ENCODE data around the gene NIT1. TPM values are rescaled to one million over a fixed set of nuclear protein-coding genes. Genes with fewer than 3 reads are reported as not detected.

The NIT1 gene
- total and polyA plus RNA-seq, 10 of the 15 experiments (the other 5 are each of a cell fraction or from before 2014, with no cell fraction given): 19.2 to 54.4 (median 28.3) TPM

DNA sequence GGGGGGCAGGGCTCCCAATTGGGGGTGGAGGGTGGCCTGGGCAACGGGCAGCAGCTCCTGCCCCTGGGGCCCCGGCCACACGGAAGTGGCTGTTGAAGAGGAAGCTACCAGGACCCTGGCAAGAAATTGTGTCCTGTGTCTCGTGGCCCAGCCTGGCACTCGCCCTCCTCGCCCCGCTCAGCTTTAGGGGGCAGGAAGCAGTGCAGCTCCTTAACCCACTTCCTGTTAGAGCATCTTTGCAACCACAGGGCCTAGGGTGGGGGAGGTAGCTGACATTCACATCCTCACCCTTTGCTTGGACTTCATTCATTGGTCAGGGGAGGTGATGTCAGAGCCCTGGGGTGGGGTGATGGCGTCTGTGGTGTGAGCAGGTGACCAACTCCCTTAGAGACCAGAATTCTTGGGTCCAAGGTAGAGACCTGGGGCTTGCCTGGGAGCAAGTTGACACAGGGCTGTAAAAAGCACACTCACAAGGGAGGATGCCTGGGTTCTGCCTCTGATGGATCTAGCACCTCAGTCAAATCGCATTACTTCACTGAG lies 48.1 kb upstream of the NIT1 start, which contains the start of gene ARHGAP30 (continued):
- TF ChIP-seq, protein P1, sequence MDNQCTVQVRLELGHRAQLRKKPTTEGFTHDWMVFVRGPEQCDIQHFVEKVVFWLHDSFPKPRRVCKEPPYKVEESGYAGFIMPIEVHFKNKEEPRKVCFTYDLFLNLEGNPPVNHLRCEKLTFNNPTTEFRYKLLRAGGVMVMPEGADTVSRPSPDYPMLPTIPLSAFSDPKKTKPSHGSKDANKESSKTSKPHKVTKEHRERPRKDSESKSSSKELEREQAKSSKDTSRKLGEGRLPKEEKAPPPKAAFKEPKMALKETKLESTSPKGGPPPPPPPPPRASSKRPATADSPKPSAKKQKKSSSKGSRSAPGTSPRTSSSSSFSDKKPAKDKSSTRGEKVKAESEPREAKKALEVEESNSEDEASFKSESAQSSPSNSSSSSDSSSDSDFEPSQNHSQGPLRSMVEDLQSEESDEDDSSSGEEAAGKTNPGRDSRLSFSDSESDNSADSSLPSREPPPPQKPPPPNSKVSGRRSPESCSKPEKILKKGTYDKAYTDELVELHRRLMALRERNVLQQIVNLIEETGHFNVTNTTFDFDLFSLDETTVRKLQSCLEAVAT (IDR thresholded peaks at IDR 0.05): peak; percentile 18; the same call in 1 of the 2 replicates
- TF ChIP-seq SP1 (IDR thresholded peaks at IDR 0.05; ENCODE audit: low read depth, low read length) (peak; percentile 71), SRF (IDR thresholded peaks at IDR 0.05; ENCODE audit: low read depth in 2 of 2, low read length in 2 of 2) (peak in 1 of 2 experiments; percentile 43; a peak in 1 of 4 replicates), CHD2 (IDR thresholded peaks at IDR 0.05; ENCODE audit: borderline replicate concordance, low read depth, low read length) (peak; percentile 88), POLR2AphosphoS2 (IDR thresholded peaks at IDR 0.05; ENCODE audit: low read depth, low read length) (0 out of 2 replicates have a peak, but pooled peaks have one; percentile 40), JUNB (IDR thresholded peaks at IDR 0.05) (no peak), ZSCAN29 (IDR thresholded peaks at IDR 0.05) (no peak), ETV6 (conservative IDR thresholded peaks at IDR 0.05 in 1 of 2, IDR thresholded peaks at IDR 0.05 in 1 of 2; ENCODE audit: borderline replicate concordance in 1 of 2, low read depth in 1 of 2) (peak in 1 of 2 experiments; percentile 87; a peak in 2 of 4 replicates), CBX3 (IDR thresholded peaks at IDR 0.05; ENCODE audit: borderline replicate concordance, low read depth) (no peak), IKZF1 (conservative IDR thresholded peaks at IDR 0.05) (peak; percentile 91), MEF2B (IDR thresholded peaks at IDR 0.05; ENCODE audit: partially characterized antibody, poor library complexity, severe bottlenecking) (peak; percentile 67)
- TF ChIP-seq, protein P2, sequence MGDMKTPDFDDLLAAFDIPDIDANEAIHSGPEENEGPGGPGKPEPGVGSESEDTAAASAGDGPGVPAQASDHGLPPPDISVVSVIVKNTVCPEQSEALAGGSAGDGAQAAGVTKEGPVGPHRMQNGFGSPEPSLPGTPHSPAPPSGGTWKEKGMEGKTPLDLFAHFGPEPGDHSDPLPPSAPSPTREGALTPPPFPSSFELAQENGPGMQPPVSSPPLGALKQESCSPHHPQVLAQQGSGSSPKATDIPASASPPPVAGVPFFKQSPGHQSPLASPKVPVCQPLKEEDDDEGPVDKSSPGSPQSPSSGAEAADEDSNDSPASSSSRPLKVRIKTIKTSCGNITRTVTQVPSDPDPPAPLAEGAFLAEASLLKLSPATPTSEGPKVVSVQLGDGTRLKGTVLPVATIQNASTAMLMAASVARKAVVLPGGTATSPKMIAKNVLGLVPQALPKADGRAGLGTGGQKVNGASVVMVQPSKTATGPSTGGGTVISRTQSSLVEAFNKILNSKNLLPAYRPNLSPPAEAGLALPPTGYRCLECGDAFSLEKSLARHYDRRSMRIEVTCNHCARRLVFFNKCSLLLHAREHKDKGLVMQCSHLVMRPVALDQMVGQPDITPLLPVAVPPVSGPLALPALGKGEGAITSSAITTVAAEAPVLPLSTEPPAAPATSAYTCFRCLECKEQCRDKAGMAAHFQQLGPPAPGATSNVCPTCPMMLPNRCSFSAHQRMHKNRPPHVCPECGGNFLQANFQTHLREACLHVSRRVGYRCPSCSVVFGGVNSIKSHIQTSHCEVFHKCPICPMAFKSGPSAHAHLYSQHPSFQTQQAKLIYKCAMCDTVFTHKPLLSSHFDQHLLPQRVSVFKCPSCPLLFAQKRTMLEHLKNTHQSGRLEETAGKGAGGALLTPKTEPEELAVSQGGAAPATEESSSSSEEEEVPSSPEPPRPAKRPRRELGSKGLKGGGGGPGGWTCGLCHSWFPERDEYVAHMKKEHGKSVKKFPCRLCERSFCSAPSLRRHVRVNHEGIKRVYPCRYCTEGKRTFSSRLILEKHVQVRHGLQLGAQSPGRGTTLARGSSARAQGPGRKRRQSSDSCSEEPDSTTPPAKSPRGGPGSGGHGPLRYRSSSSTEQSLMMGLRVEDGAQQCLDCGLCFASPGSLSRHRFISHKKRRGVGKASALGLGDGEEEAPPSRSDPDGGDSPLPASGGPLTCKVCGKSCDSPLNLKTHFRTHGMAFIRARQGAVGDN (IDR thresholded peaks at IDR 0.05): peak; percentile 90
- TF ChIP-seq, protein P3, sequence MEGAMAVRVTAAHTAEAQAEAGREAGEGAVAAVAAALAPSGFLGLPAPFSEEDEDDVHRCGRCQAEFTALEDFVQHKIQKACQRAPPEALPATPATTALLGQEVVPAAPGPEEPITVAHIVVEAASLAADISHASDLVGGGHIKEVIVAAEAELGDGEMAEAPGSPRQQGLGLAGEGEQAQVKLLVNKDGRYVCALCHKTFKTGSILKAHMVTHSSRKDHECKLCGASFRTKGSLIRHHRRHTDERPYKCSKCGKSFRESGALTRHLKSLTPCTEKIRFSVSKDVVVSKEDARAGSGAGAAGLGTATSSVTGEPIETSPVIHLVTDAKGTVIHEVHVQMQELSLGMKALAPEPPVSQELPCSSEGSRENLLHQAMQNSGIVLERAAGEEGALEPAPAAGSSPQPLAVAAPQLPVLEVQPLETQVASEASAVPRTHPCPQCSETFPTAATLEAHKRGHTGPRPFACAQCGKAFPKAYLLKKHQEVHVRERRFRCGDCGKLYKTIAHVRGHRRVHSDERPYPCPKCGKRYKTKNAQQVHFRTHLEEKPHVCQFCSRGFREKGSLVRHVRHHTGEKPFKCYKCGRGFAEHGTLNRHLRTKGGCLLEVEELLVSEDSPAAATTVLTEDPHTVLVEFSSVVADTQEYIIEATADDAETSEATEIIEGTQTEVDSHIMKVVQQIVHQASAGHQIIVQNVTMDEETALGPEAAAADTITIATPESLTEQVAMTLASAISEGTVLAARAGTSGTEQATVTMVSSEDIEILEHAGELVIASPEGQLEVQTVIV (IDR thresholded peaks at IDR 0.05; ENCODE audit: borderline replicate concordance, partially characterized antibody): peak; percentile 56
- TF ChIP-seq, protein P4, sequence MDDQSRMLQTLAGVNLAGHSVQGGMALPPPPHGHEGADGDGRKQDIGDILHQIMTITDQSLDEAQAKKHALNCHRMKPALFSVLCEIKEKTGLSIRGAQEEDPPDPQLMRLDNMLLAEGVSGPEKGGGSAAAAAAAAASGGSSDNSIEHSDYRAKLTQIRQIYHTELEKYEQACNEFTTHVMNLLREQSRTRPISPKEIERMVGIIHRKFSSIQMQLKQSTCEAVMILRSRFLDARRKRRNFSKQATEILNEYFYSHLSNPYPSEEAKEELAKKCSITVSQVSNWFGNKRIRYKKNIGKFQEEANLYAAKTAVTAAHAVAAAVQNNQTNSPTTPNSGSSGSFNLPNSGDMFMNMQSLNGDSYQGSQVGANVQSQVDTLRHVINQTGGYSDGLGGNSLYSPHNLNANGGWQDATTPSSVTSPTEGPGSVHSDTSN (IDR thresholded peaks at IDR 0.05; ENCODE audit: insufficient replicate concordance, low read depth, low read length): peak; percentile 33
- TF ChIP-seq, protein P5, sequence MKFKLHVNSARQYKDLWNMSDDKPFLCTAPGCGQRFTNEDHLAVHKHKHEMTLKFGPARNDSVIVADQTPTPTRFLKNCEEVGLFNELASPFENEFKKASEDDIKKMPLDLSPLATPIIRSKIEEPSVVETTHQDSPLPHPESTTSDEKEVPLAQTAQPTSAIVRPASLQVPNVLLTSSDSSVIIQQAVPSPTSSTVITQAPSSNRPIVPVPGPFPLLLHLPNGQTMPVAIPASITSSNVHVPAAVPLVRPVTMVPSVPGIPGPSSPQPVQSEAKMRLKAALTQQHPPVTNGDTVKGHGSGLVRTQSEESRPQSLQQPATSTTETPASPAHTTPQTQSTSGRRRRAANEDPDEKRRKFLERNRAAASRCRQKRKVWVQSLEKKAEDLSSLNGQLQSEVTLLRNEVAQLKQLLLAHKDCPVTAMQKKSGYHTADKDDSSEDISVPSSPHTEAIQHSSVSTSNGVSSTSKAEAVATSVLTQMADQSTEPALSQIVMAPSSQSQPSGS (IDR thresholded peaks at IDR 0.05; ENCODE audit: low read length): peak; percentile 75; the same call in 1 of the 2 replicates

All from GM12878 (cell line).